Activated CD8-positive, alpha-beta T cell treated with anti-CD3 and anti-CD28 coated beads for 36 hours (primary cell): ENCODE measurements around the gene UQCRH. TPM values are rescaled to one million over a fixed set of nuclear protein-coding genes. Genes with fewer than 3 reads are reported as not detected.

ENCODE experiments used
- ATAC-seq: fragments of 200-7000 bp; cut with Tn5 transposase; one replicate; pipeline ENCODE4 v1.10.0; 2021; ENCODE audit warnings: mild to moderate bottlenecking, moderate library complexity
- CTCF ChIA-PET: fragments of 350-600 bp; sonication (Branson Sonifier 250); formaldehyde crosslinking; loops from one replicate; lab custom pipeline; 2021; ENCODE audit warnings: antibody characterized with exemption; lab: Charles Lee
- POLR2A ChIA-PET: fragments of 350-600 bp; sonication (Branson Sonifier 250); formaldehyde crosslinking; loops from one replicate; lab custom pipeline; 2021; ENCODE audit warnings: antibody characterized with exemption; lab: Charles Lee
- DNase-seq: peaks from one replicate; pipeline ENCODE4 v3.0.0-alpha.2; 2020
- H3K27ac Mint-ChIP-seq: one replicate; pipeline ENCODE4 v1.8.0; 2021; ENCODE audit warnings: mild to moderate bottlenecking, mixed read lengths
- H3K27me3 Mint-ChIP-seq: one replicate; pipeline ENCODE4 v1.8.0; 2021; ENCODE audit warnings: mixed read lengths
- H3K36me3 Mint-ChIP-seq: one replicate; pipeline ENCODE4 v1.8.0; 2021; ENCODE audit warnings: low read depth, mixed read lengths
- H3K4me1 Mint-ChIP-seq: one replicate; pipeline ENCODE4 v1.8.0; 2021; ENCODE audit warnings: low read depth, mixed read lengths
- H3K4me3 Mint-ChIP-seq: one replicate; pipeline ENCODE4 v1.8.0; 2021; ENCODE audit warnings: mild to moderate bottlenecking, moderate library complexity, mixed read lengths
- H3K9me3 Mint-ChIP-seq: one replicate; pipeline ENCODE4 v1.8.0; 2021; ENCODE audit warnings: mixed read lengths
- intact Hi-C: fragments of 100-400 bp; cut with micrococcal nuclease; formaldehyde crosslinking; loops from one replicate; pipeline ENCODE4 v1.10.0; 2022
- total RNA-seq, 2 experiments: library from RNA; stranded (reverse); gene quantifications; one replicate each; pipeline ENCODE4 v1.2.3, GENCODE V29; 2021
- TF ChIP-seq, protein P1 (sequence below): fragments of 200-600 bp; IDR thresholded peaks from one replicate; pipeline ENCODE4 v1.8.0; 2022; ENCODE audit warnings: antibody characterized with exemption, mild to moderate bottlenecking

The UQCRH gene
- 100 to 1,000 TPM; 391 to 396 TPM for total RNA-seq

DNA sequence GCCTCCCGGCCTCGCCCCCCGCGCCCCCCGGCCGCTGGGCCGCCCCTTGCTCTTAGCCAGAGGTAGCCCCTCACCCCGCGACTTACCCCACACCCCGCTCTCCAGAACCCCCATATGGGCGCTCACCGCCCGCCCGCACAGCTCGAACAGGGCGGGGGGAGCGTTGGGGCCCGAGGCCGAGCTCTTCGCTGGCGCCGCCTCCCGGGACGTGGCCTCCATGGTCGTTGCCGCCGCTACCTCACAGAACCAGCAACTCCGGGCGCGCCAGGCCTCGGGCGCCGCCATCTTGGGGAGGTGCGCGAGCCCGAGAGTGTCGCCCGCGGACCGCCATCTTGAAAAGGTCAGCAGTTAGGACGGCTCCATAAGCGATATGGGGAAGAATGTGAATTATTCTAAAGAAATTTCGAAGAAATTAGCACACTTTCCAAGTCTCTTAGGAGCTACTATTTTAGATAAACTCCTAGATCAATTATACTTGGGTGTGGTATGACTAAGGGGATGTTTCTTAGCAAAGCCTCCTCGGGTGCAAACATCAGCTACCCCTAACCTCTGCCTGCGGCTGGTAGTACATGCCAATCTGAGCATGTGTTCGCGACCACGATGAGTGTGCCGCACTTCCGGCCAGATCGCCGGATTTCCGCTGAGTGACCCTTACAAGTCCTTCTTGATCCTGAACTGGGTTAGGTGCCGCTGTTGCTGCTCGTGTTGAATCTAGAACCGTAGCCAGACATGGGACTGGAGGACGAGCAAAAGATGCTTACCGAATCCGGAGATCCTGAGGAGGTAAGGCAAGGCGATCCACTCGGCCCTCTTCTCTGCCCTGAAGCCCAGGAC lies at the start of gene UQCRH, which contains the start of gene LRRC41:
Gene UQCRH (plus strand): TSS at position 661 of the 834 bp plus-strand sequence. CDS start 69 bp downstream, at position 730.
Gene LRRC41 (minus strand): TSS at position 579 of the 834 bp plus-strand sequence. CDS start 294 bp downstream, at position 285.
- peak; percentile 89 for ATAC-seq
- peaks cover 48% of the 10 kb centered on the region for H3K4me1 Mint-ChIP-seq
- H3K4me3 Mint-ChIP-seq: peak within 1 kb of the TSS; percentile 99
- ChIA-PET POLR2A (interaction anchor here (0.6 to 2.8 kb wide), 32 partner anchors 9 to 1381 kb away, joined by 3 to 34 read pairs (median 4); partner anchors contain the start of genes MOB3C, NSUN4 and RAD54L), CTCF (interaction anchor here (0.8 to 2.2 kb wide), 11 partner anchors 9 to 58 kb away, joined by 3 to 13 read pairs (median 5); partner anchors contain the start of gene NSUN4)
- H3K36me3 Mint-ChIP-seq: peaks cover 43% of the 10 kb centered on the region
- TF ChIP-seq, protein P1, sequence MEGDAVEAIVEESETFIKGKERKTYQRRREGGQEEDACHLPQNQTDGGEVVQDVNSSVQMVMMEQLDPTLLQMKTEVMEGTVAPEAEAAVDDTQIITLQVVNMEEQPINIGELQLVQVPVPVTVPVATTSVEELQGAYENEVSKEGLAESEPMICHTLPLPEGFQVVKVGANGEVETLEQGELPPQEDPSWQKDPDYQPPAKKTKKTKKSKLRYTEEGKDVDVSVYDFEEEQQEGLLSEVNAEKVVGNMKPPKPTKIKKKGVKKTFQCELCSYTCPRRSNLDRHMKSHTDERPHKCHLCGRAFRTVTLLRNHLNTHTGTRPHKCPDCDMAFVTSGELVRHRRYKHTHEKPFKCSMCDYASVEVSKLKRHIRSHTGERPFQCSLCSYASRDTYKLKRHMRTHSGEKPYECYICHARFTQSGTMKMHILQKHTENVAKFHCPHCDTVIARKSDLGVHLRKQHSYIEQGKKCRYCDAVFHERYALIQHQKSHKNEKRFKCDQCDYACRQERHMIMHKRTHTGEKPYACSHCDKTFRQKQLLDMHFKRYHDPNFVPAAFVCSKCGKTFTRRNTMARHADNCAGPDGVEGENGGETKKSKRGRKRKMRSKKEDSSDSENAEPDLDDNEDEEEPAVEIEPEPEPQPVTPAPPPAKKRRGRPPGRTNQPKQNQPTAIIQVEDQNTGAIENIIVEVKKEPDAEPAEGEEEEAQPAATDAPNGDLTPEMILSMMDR: no peak
- no peaks in the 10 kb centered on the region for H3K27me3 Mint-ChIP-seq
- no peaks in the 10 kb centered on the region for H3K9me3 Mint-ChIP-seq
- peak within 1 kb of the TSS; percentile 99 for H3K27ac Mint-ChIP-seq
- intact Hi-C loops: loop anchor here (5.0 kb wide), 1 partner anchor 39 kb away; the partner anchor contains the start of gene NSUN4
- peak; percentile 94 for DNase-seq

DNA sequence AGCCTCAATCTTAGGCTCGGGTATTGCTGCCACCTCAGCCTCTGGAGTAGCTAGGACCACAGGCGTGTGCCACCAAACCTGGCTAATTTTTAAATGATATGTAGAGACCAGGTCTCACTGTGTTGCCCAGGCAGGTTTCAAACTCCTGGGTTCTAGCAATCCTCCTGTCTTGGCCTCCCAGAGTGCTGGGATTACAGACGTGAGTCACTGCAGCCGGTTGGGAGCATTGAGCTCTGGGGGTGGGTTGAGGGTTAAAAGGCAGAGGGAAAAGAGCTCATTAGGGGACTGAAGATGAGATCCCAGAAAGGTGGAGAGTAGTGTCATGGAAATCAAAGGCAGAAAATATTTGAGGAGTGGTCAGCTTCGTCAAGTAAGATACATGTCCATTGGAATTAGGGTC lies 48.8 kb upstream of the UQCRH start:
- POLR2A ChIA-PET: interaction anchor here (0.7 to 1.3 kb wide), 5 partner anchors 17 to 49 kb away, joined by 3 to 5 read pairs (median 4); partner anchors contain the start of genes LRRC41 and UQCRH

DNA sequence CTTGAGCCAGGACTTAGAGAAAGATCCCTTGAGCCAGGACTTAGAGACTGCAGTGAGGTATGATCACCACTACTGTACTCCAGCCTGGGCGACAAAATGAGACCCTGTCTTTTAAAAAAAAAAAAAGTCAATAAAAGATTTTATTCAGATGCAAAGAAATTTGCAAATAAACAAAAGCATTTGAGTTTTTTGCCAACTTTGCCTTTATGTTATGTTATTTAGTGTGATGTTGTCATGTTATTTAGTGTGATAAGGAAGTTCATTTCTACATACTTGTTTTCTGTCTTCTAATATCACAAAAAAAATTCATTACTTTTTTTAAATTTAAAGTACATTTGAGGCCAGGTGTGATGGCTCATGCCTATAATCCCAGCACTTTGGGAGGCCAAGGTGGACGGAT lies 47.0 kb upstream of the UQCRH start:
- CTCF ChIA-PET: no interaction called here
- Mint-ChIP-seq H3K9me3 (no peaks in the 10 kb centered on the region), H3K4me1 (peaks cover 5% of the 10 kb centered on the region), H3K36me3 (peaks cover 68% of the 10 kb centered on the region), H3K27ac (no peak overlapping the region), H3K27me3 (no peaks in the 10 kb centered on the region), H3K4me3 (no peak overlapping the region)
- POLR2A ChIA-PET: interaction anchor here (0.7 to 2.8 kb wide), 2 partner anchors 7 to 18 kb away, joined by 3 to 13 read pairs; no protein-coding TSS in a partner anchor
- intact Hi-C loops: no loop called here
- ATAC-seq (no peak), DNase-seq (no peak)
- TF ChIP-seq, protein P1: no peak

More for the DNA sequence above, 48.8 kb upstream of the UQCRH start:
- intact Hi-C loops: no loop called here
- ATAC-seq (no peak), DNase-seq (no peak)
- Mint-ChIP-seq H3K4me3 (no peak overlapping the region), H3K9me3 (no peaks in the 10 kb centered on the region), H3K27me3 (no peaks in the 10 kb centered on the region), H3K27ac (no peak overlapping the region), H3K36me3 (peaks cover 65% of the 10 kb centered on the region), H3K4me1 (peaks cover 8% of the 10 kb centered on the region)
- CTCF ChIA-PET: interaction anchor here (0.9 to 1.0 kb wide), 2 partner anchors 10 to 93 kb away, joined by 5 to 6 read pairs; no protein-coding TSS in a partner anchor
- TF ChIP-seq, protein P1: no peak

DNA sequence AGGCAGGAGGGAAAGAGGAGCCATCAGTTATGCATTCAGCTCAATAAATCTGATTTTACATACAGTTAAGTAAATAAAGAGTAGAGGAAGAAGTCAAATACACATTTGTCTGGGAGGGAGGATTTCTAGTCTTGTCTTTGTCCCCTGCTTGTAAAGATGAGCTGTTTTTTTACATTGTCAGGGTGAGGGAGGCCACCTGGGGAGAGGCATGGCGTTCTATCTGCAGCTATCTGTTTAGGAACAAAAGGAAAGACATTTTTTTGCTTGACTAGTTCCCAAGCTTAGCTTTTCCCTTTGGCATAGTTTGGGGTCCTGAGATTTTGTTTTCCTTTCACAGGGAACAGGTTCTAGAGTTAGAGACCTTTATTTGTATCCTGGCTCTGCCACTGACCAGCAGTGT lies 41.0 kb upstream of the UQCRH start:
- Mint-ChIP-seq H3K4me3 (no peak overlapping the region), H3K27me3 (no peaks in the 10 kb centered on the region), H3K4me1 (no peaks in the 10 kb centered on the region), H3K27ac (no peak overlapping the region), H3K36me3 (peaks cover 79% of the 10 kb centered on the region), H3K9me3 (no peaks in the 10 kb centered on the region)
- POLR2A ChIA-PET: interaction anchor here (1.0 to 4.5 kb wide), 5 partner anchors 11 to 96 kb away, joined by 3 to 27 read pairs (median 3); partner anchors contain the start of genes LRRC41, RAD54L and UQCRH
- CTCF ChIA-PET: interaction anchor here (0.7 to 1.0 kb wide), 4 partner anchors 18 to 103 kb away, joined by 3 read pairs; no protein-coding TSS in a partner anchor
- DNase-seq (no peak), ATAC-seq (no peak)
- intact Hi-C loops: no loop called here
- TF ChIP-seq, protein P1: no peak
